ENCODE results near the gene MACROD1. TPM values are rescaled to one million over a fixed set of nuclear protein-coding genes. Genes with fewer than 3 reads are reported as not detected.

The MACROD1 gene
- total and polyA plus RNA-seq, 2 experiments from 2014 or later = 21.2 to 29.8 TPM

GRCh38 chr11:64204080-64204440 is 38.1 kb upstream of the MACROD1 start:
- no peak for DNase-seq (ENCODE audit: low spot score)
- H3K27me3 ChIP-seq = no peaks in the 10 kb centered on the region
- no peak overlapping the region for H3K4me3 ChIP-seq
- no peaks in the 10 kb centered on the region for H3K36me3 ChIP-seq (replicated peaks; ENCODE audit: insufficient read depth, low read depth)
- H3K9me3 ChIP-seq (ENCODE audit: low read depth) = no peaks in the 10 kb centered on the region
- H3K9me2 ChIP-seq (replicated peaks; ENCODE audit: insufficient read depth) = no peaks in the 10 kb centered on the region
- no peaks in the 10 kb centered on the region for H3K79me2 ChIP-seq
- H3K4me2 ChIP-seq = no peak overlapping the region
- H3K27ac ChIP-seq = no peak overlapping the region
- WGBS (ENCODE audit: low lambda C conversion rate, missing lambda C conversion rate) = 91% methylated on average over 15 of the region's 16 CpGs
- no peaks in the 10 kb centered on the region for H4K20me1 ChIP-seq (ENCODE audit: insufficient read depth, poor library complexity, severe bottlenecking)
- TF ChIP-seq EZH2 (IDR thresholded peaks at IDR 0.05; ENCODE audit: borderline replicate concordance) = no peak
- TF ChIP-seq, protein P1, sequence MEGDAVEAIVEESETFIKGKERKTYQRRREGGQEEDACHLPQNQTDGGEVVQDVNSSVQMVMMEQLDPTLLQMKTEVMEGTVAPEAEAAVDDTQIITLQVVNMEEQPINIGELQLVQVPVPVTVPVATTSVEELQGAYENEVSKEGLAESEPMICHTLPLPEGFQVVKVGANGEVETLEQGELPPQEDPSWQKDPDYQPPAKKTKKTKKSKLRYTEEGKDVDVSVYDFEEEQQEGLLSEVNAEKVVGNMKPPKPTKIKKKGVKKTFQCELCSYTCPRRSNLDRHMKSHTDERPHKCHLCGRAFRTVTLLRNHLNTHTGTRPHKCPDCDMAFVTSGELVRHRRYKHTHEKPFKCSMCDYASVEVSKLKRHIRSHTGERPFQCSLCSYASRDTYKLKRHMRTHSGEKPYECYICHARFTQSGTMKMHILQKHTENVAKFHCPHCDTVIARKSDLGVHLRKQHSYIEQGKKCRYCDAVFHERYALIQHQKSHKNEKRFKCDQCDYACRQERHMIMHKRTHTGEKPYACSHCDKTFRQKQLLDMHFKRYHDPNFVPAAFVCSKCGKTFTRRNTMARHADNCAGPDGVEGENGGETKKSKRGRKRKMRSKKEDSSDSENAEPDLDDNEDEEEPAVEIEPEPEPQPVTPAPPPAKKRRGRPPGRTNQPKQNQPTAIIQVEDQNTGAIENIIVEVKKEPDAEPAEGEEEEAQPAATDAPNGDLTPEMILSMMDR (IDR thresholded peaks at IDR 0.05; ENCODE audit: poor library complexity) = no peak
- no peak for TF ChIP-seq EZH2phosphoT487 (IDR thresholded peaks at IDR 0.05; ENCODE audit: low read depth, severe bottlenecking, unreplicated experiment)
- H3K4me1 ChIP-seq (ENCODE audit: insufficient read depth) = no peaks in the 10 kb centered on the region
- no peak overlapping the region for H2AFZ ChIP-seq

GRCh38 chr11:64203421-64204079 is 37.6 kb upstream of the MACROD1 start:
- H3K9me2 ChIP-seq (replicated peaks; ENCODE audit: insufficient read depth) = no peaks in the 10 kb centered on the region
- H3K4me1 ChIP-seq (ENCODE audit: insufficient read depth) = no peaks in the 10 kb centered on the region
- no peaks in the 10 kb centered on the region for H3K9me3 ChIP-seq (ENCODE audit: low read depth)
- no peaks in the 10 kb centered on the region for H3K79me2 ChIP-seq
- no peaks in the 10 kb centered on the region for H4K20me1 ChIP-seq (ENCODE audit: insufficient read depth, poor library complexity, severe bottlenecking)
- H3K4me2 ChIP-seq = no peak overlapping the region
- H3K36me3 ChIP-seq (replicated peaks; ENCODE audit: insufficient read depth, low read depth) = no peaks in the 10 kb centered on the region
- H3K27me3 ChIP-seq = no peaks in the 10 kb centered on the region
- no peak for DNase-seq (ENCODE audit: low spot score)
- WGBS (ENCODE audit: low lambda C conversion rate, missing lambda C conversion rate) = 96% methylated on average over 27 of the region's 27 CpGs
- no peak overlapping the region for H3K4me3 ChIP-seq
- TF ChIP-seq EZH2phosphoT487 (IDR thresholded peaks at IDR 0.05; ENCODE audit: low read depth, severe bottlenecking, unreplicated experiment) (no peak), EZH2 (IDR thresholded peaks at IDR 0.05; ENCODE audit: borderline replicate concordance) (no peak)
- TF ChIP-seq, protein P1 (IDR thresholded peaks at IDR 0.05; ENCODE audit: poor library complexity) = no peak
- no peak overlapping the region for H2AFZ ChIP-seq
- H3K27ac ChIP-seq = no peak overlapping the region

DNA sequence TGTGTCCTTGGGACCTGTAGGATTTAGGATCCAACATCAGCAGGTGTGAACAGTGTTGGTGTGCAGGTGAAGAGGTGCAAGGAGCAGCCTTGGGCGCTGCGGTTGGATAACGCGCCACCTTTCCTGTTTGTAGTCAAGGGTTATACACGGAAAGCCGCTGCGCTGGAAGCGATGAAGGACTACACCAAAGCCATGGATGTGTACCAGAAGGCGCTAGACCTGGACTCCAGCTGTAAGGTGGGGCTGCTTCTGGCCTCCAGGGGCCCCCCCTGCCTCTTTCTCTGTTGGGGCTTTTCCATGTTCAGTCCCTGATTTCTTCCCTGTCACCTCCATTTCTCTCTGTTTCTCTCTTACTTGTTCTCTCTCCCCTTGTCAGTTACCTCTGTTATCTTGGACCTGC is 37.1 kb upstream of the MACROD1 start:
- no peak overlapping the region for H3K4me2 ChIP-seq
- H3K9me2 ChIP-seq (replicated peaks; ENCODE audit: insufficient read depth) = no peaks in the 10 kb centered on the region
- no peaks in the 10 kb centered on the region for H3K4me1 ChIP-seq (ENCODE audit: insufficient read depth)
- no peaks in the 10 kb centered on the region for H3K36me3 ChIP-seq (replicated peaks; ENCODE audit: insufficient read depth, low read depth)
- H3K79me2 ChIP-seq = no peaks in the 10 kb centered on the region
- no peak for DNase-seq (ENCODE audit: low spot score)
- H3K27ac ChIP-seq = no peak overlapping the region
- no peak for TF ChIP-seq EZH2phosphoT487 (IDR thresholded peaks at IDR 0.05; ENCODE audit: low read depth, severe bottlenecking, unreplicated experiment)
- no peak for TF ChIP-seq EZH2 (IDR thresholded peaks at IDR 0.05; ENCODE audit: borderline replicate concordance)
- TF ChIP-seq, protein P1 (IDR thresholded peaks at IDR 0.05; ENCODE audit: poor library complexity) = no peak
- H2AFZ ChIP-seq = no peak overlapping the region
- no peak overlapping the region for H3K4me3 ChIP-seq
- no peaks in the 10 kb centered on the region for H3K27me3 ChIP-seq
- WGBS (ENCODE audit: low lambda C conversion rate, missing lambda C conversion rate) = 96% methylated on average over 9 of the region's 9 CpGs
- no peaks in the 10 kb centered on the region for H3K9me3 ChIP-seq (ENCODE audit: low read depth)
- H4K20me1 ChIP-seq (ENCODE audit: insufficient read depth, poor library complexity, severe bottlenecking) = no peaks in the 10 kb centered on the region

All from hepatocyte (in vitro differentiated cells).